HG03039 (cell line): ENCODE data around the gene CHD6.

Experiments used
- ATAC-seq: cut with Tn5 transposase; IDR thresholded peaks from one replicate; pipeline ENCODE4 v1.9.1; 2021; ENCODE audit warnings: mild to moderate bottlenecking, moderate library complexity; ENCODE audit not compliant: unreplicated experiment

The CHD6 gene

GRCh38 chr20:41621971-41622370, 3.8 kb upstream of the CHD6 start:
- no peak for ATAC-seq

DNA sequence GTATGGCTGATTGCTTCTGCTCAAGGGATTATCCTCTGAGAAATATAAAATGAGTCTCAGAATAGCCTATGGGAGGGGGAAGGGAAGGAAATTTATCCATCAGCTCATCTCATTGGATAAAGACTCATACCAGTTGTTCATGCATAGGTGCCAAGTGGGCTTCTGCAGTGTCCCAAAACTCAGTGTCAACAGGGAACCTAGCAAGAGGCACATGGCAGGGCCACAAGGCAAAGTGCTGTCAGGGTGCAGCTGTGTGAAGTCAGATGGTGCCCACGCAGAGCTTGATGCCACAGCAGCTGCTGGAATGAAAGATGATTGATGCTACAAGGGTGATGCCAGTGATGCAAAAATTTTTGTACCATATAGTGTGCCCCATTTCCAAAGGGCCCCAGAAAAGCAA, 3.2 kb upstream of the CHD6 start:
- no peak for ATAC-seq

DNA sequence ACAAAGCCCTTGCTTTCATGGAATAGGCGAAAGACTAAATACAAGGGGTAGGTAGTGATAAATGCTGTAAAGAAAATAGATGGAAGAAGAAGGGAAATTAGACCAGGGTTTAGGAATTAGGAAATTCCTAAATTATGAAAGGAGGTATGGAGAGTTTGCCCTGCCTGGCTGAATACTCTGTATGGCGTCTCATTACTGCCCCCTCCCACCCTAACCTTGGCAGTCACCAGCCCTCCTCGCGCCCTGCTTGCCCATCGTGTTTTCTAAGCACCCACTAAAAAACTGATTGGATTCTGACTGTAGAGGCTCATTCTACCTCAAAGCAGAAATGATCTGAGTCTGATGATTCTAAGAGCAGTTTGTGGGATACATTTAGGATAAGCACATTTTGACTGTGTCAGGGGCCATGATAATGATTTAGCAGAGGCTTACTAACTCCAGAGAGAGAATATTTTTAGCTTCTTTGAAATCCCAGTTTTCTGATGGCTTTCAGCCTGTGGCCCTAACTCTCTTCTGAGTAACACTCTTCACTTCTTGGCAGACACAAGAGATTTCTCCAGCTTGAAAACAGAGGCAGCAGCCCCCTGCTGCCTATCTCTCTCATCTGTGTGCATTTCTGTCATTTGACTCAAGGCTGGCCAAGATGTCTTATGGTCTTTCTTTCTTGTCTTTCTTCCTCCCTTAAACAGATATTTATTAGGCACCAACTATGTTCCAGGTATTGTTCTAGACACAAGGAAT, 1.4 kb upstream of the CHD6 start:
- no peak for ATAC-seq

DNA sequence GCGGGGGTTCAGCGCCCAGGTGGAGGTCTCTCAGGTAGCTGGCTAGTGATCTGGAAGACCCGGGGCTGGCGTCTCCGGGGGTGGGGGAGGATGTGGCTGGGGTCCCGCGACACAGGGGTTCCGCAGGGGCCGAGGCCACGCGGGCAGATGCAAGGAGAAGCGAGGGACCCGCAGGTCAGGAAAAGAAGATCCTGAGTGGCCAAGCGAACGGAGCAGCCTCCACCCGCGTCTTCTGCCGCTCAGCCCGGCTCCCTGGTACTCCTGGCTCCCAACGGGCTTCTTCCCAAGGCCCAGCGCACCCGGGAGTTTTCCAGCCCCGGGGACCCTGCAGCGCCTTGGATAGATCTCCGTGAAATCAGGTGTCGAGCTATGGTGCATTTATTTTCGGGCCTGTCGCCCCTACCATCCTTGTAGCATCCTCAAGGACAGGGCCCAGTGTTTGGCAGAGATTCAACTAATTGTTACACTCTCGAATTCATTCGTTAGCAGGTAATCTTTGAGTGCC, 682 bp upstream of the CHD6 start:
- no peak for ATAC-seq

- ATAC-seq: peak; percentile 9
Observed at GRCh38 chr20:41617059-41617901, 897 bp downstream of the CHD6 start.

- no peak for ATAC-seq
Observed at GRCh38 chr20:41616228-41616627, 1.9 kb downstream of the CHD6 start.

GRCh38 chr20:41615676-41616075, 2.5 kb downstream of the CHD6 start:
- no peak for ATAC-seq

DNA sequence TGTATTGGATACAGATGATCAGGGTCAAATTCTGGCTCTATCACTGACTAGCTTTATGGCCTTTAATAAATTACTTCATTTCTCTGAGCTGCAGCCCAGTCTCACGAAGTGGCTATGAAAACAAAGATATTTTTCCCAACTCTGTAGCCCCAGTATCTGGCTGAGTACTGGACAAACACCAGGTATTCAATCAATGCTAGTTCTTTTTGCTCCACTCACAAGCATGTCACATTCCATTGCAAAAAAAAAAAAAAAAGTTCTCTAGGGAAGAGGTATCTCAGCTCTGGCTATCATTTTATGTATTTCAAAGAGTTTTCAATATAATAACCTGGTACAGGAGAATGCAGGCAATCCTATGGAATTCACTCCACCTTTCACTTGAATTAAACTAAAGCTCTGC, 3.1 kb downstream of the CHD6 start:
- no peak for ATAC-seq

- ATAC-seq: no peak
Observed at GRCh38 chr20:41613321-41613720, 4.9 kb downstream of the CHD6 start.

GRCh38 chr20:41609474-41609873, 8.7 kb downstream of the CHD6 start:
- no peak for ATAC-seq

- no peak for ATAC-seq
Observed at GRCh38 chr20:41608606-41609005, 9.6 kb downstream of the CHD6 start.

DNA sequence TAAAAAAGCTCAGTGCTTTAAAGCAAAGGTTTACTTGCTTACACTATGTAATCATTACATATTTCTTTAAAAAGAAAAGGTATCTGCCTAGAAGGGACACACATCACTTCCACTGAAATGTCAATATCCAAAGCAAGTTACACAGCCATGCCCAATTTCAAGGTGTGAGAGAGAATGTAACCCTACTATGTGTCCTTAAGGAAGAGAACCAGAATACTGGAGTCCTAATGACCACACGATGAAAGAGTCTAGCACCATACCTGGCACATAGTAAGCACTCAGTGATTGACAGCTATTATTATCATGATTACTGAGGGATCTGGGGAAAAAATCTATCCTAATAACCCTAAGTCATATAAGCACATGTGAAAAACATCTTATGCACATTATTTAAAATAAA, 10.4 kb downstream of the CHD6 start:
- no peak for ATAC-seq

GRCh38 chr20:41604002-41604401, 14.2 kb downstream of the CHD6 start:
- no peak for ATAC-seq

- ATAC-seq: no peak
Observed at GRCh38 chr20:41601742-41602141, 16.4 kb downstream of the CHD6 start.

GRCh38 chr20:41600926-41601631, 17.1 kb downstream of the CHD6 start:
- no peak for ATAC-seq

DNA sequence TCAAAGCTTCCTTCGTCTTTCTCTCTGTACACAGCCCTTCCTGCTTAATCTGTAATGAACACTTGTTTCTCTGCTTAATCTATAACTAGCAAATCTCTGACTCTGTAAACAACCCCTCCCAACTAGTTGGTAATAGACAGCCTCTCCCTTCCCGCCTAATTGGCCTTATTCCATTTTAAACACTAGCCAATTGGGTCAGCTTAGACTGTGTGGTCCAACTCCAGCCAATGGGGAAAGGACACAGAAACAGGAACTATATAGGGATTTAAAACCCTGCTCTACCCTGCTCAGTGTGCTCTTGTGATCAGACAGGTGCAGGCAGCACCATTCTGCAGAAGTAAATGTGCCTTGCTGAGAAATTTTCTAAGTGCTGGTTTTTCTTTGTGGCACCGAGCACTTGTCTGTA, 18.5 kb downstream of the CHD6 start:
- no peak for ATAC-seq

DNA sequence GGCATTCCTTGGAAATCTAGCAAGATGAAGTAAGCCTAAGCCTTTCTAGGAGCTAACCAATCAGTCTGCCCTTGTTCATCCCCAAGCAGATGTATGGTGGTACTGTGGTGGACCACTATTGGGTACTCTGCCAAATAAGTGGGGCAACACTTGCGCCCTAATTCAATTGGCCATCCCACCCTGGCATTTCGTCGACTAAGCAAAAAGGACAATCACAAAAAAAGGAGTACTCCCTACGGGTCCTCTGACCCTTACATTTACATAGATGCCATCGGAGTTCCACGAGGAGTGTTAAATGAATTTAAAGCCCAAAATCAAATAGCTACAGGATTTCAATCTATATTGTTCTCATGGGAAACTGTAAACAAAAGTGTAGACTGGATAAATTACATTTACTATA, 19.5 kb downstream of the CHD6 start:
- ATAC-seq: no peak

DNA sequence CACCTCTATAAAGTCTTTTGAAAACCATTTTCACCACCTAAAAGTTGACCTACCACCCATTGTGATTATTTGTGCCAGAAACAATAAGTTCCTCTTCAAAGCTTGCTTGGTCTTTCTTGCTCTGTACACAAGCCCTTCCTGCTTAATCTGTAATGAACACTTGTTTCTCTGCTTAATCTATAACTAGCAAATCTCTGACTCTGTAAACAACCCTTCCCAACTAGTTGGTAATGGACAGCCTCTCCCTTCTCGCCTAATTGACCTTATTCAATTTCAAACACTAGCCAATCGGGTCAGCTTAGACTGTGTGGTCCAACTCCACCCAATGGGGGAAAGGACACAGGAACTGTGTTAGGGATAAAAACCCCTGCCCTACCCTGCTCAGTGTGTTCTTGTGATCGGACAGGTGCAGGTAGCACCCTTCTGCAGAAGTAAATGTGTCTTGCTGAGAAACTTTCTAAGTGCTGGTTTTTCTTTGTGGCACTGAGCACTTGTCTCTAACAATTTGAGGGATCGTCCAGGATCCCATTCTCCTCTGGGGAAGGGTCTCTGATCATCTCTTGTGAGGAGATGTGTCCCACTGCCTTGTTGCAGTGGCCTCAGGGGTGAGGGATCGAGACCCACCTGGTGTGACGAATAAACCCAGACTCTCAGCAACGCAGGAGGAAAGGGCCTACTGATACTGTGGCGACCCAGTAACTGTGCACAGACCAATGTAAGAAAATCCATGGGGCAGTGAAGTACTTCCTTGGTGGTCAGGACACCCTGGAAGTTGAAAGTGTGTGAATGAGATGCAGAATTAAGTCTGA, 23.5 kb downstream of the CHD6 start:
- ATAC-seq: no peak

GRCh38 chr20:41592516-41593216, 25.5 kb downstream of the CHD6 start:
- ATAC-seq: no peak

GRCh38 chr20:41587956-41588355, 30.2 kb downstream of the CHD6 start:
- no peak for ATAC-seq
